ENCODE data around the gene ATP6V1F. TPM values are rescaled to one million over a fixed set of nuclear protein-coding genes. Genes with fewer than 3 reads are reported as not detected.
A peak's percentile ranks its signal among the peaks of the same experiment; 100 is the strongest.

Gene ATP6V1F
- total and polyA plus RNA-seq, 8 donors, result 2.0 to 282 (median 67.7) TPM

- Histone ChIP-seq H3K4me1 (peaks cover 0 to 10% (median 3%) of the 10 kb centered on the region in 4 donors), H3K36me3 (peaks cover 0 to 98% (median 62%) of the 10 kb centered on the region in 4 donors), H3K27me3 (no peaks in the 10 kb centered on the region), H3K9me3 (no peaks in the 10 kb centered on the region), H3K27ac (peak overlapping the region in 1 of 5 donors; percentile 24), H3K4me3 (no peak overlapping the region)
- no peak for TF ChIP-seq POLR2AphosphoS5 (IDR thresholded peaks at IDR 0.05)
- TF ChIP-seq POLR2A (IDR thresholded peaks at IDR 0.05), result no peak
- TF ChIP-seq CTCF (IDR thresholded peaks at IDR 0.05), result no peak
- TF ChIP-seq EP300 (IDR thresholded peaks at IDR 0.05), result no peak
- intact Hi-C loops (cut with DNase I; ENCODE audit: low total_unique reads), result no loop called here
- WGBS, 5 donors, result 90 to 94% (median 93%) methylated on average over 15 to 17 of the region's 17 CpGs
- no peak for DNase-seq
Observed at GRCh38 chr7:128843938-128844621, 18.6 kb upstream of the ATP6V1F start.

- Histone ChIP-seq H3K36me3 (peaks cover 0 to 98% (median 64%) of the 10 kb centered on the region in 4 donors), H3K27me3 (no peaks in the 10 kb centered on the region), H3K9me3 (no peaks in the 10 kb centered on the region), H3K4me1 (peaks cover 0 to 6% (median 1%) of the 10 kb centered on the region in 4 donors), H3K27ac (peak overlapping the region in 1 of 5 donors; percentile 24), H3K4me3 (no peak overlapping the region)
- no peak for TF ChIP-seq POLR2A (IDR thresholded peaks at IDR 0.05)
- TF ChIP-seq CTCF (IDR thresholded peaks at IDR 0.05), result no peak
- no peak for TF ChIP-seq POLR2AphosphoS5 (IDR thresholded peaks at IDR 0.05)
- intact Hi-C loops (cut with DNase I; ENCODE audit: low total_unique reads), result no loop called here
- DNase-seq, result no peak
- 89 to 94% (median 92%) methylated on average over 15 to 25 of the region's 25 CpGs for WGBS, 5 donors
Observed at GRCh38 chr7:128844777-128845311, 17.8 kb upstream of the ATP6V1F start.

- 79 to 86% (median 81%) methylated on average over 5 of the region's 5 CpGs for WGBS, 5 donors
- Histone ChIP-seq H3K4me3 (no peak overlapping the region), H3K27ac (no peak overlapping the region), H3K27me3 (no peaks in the 10 kb centered on the region), H3K36me3 (peaks cover 0 to 98% (median 67%) of the 10 kb centered on the region in 4 donors), H3K9me3 (no peaks in the 10 kb centered on the region), H3K4me1 (peaks cover 0 to 6% (median 0%) of the 10 kb centered on the region in 4 donors)
- intact Hi-C loops (cut with DNase I; ENCODE audit: low total_unique reads), result no loop called here
- DNase-seq, result no peak
- no peak for TF ChIP-seq EP300 (IDR thresholded peaks at IDR 0.05)
- no peak for TF ChIP-seq CTCF (IDR thresholded peaks at IDR 0.05)
- no peak for TF ChIP-seq POLR2A (IDR thresholded peaks at IDR 0.05)
- TF ChIP-seq POLR2AphosphoS5 (IDR thresholded peaks at IDR 0.05), result no peak
Observed at GRCh38 chr7:128845475-128845874, 17.2 kb upstream of the ATP6V1F start.

GRCh38 chr7:128845987-128846386 is 16.7 kb upstream of the ATP6V1F start:
- Histone ChIP-seq H3K9me3 (no peaks in the 10 kb centered on the region), H3K4me3 (no peak overlapping the region), H3K36me3 (peaks cover 0 to 98% (median 70%) of the 10 kb centered on the region in 4 donors), H3K27ac (no peak overlapping the region), H3K27me3 (no peaks in the 10 kb centered on the region), H3K4me1 (peaks cover 0 to 6% (median 0%) of the 10 kb centered on the region in 4 donors)
- intact Hi-C loops (cut with DNase I; ENCODE audit: low total_unique reads), result no loop called here
- DNase-seq, result no peak
- no peak for TF ChIP-seq POLR2A (IDR thresholded peaks at IDR 0.05)
- TF ChIP-seq POLR2AphosphoS5 (IDR thresholded peaks at IDR 0.05), result no peak
- TF ChIP-seq EP300 (IDR thresholded peaks at IDR 0.05), result no peak
- no peak for TF ChIP-seq CTCF (IDR thresholded peaks at IDR 0.05)
- WGBS, 5 donors, result 68 to 90% (median 85%) methylated on average over 8 to 19 of the region's 19 CpGs

Measured in stomach (tissue), 9 donors.